ENCODE data around the gene HMX1.

The HMX1 gene

DNA sequence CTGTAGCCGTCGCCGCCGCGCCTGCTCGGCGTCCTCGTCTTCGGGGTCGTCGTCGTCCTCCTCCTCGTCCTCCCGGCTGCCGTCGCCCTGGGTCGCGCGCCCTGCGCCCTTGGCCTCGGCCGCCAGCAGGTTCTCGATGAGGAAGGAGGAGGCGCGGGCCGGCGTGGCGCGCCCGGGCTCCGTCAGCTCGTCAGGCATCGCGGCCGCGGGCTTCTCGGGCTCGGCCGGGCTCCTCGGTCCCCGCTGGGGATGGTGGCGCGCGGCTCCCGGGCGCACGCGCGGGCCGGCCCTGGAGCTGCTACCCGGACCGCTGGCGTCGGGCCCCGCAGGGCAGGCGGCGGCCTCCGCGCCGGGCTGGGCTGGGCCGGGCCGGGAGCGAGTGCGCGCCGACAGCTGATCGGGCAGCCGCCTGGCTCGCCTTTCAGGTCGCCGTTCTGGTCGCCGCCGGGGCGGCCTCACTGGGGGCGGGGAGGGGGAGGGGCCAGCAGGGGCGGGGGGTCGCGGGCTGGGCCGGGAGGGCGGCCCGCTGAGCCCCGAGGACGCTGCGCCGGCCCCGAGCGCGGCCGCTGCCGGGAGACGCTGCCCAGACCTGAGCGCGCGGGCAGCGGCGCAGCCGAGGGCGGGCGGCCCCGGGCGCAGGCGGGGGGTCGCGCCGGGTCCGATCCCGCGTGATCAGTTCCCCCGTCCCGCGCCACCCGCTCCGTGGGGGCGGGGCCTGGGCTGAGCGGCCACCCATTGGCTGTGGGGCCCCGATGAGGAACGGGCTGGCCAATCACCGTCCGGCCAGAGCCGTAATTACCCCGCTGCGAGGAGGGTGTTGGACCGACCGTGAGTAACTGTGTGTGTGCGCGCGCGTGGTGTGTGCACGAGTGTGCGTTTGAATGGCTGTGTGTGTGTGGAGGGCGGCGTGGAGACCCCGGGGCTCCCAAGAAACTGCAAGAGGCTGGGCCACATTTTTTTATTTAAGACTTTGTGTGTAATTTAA, at the start of gene HMX1:
Gene HMX1 (minus strand): TSS at position 423 of the 985 bp plus-strand sequence. CDS start 225 bp downstream, at position 198.
- no peak for DNase-seq

DNA sequence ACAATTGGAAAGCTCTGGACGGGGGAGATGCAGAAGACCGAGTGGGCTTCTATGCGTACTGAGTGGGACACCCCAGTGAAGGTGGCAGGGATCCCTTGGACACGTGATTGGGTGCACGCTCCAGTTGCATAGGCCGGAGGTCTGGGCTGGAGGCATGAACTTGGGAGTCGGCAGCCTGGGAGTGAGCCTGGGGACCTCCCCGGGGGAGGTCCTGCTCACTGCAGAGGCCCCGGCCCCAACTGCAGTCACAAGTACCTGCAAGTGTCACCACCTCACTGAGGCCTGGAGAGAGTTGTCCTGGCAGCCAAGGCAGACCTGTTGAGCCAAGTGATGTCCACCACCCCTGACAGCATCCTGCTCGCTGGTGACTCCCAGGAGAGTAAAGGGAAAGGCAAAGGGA, 49.3 kb upstream of the HMX1 start:
- no peak for DNase-seq

DNA sequence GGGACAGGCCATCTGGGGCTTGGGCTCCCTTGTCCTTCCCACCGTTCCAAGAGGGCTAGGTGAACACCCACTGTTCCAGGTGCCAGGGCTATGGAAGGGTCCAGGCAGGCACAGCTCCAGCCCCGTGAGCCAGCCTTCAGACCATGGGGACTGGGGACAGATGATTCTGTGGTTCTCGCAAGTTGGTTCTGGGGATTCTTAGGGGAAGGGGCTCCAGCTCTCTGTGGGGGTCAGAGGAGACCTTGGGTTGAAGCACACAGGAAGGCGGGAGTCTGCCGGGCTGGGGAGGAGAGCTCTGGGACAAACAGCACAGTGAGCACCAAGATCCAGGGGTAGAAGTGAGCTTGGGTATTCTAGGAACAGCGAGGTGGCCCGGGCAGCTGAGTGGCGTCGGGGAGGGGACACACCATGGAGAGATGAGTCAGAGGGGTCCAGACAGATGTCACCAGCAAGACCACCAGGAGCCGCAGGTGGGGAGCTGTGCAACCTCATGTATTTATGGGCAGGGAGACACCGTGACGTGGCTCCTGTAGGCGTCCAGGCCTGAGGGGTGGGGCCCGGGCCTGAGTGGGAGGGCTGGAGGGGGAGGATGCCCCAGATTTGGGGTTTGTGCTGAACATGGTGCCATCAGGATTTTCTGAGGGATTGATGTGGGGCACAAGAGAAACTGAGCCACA, 48.8 kb upstream of the HMX1 start:
- DNase-seq: no peak

DNA sequence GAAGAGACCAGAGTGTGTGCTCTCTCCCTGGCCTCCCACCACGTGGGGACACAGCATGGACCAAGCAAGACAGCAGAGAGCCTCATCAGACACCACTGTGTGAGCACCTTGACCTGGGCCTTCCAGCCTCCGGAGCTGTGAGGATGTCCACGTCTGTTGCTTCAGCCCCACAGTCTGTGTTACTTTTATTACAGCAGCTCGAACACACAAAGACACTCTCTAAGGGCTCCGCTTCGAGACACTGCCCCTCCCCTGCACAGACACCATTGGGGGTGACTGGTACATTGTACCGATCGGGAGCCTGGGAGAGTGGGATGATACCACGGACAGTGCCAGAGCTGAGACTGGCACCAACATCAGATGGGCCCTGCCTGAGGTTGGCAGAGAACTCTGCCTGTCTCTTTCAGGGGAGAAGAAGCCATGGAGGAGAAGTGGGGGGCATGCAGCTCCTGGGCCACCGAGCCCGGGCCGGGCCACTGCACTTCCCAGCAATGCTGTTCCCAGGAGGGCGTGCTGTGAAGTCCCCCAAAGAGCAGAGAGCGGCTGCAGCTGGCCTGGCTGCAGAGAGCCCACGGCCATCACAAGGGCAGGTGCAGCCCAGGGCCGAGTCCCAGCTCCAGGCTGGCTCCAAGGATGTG, 48.1 kb upstream of the HMX1 start:
- no peak for DNase-seq

DNA sequence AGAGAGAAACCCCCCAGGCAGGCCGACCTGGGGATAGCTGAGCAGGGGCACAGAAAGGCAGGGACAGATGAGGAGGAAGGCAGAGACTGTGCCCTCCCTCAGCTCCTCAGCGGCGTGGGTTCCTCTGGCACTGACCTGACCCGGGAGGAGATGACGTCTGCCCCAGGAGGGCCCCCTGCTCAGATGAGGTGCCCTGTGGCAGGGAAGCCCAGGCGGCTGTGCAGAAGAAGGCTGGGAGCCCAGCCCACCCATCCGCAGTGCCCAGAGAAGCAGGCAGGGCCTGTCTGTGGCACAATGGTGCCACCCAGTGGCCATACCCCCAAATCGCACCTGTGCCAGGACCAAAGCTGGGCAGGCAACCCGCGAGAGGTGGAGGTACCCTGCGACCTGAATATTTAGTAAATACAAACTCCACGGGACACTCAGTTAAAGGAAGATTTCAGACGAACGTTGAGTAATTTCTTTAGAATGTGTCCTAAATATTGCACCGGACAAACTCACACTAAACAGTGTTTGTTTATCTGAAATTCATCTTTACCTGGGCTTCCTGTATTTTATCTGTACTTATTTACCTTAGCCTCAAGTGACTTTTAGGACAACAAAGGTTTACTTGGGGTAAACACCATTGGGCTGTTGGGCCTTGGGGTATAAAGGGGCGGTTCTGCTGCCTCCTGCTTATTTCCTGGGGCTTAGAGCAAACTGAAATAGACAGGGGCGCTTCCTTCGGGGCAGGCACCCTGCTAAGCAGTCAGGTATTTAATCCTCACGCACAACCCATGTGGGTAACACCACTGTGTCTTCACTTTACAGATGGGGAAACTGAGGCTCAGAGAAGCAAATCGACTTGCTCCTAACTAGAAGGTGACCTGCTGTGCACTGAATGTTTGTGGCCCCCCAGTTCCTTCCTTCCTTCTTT, 46.5 kb upstream of the HMX1 start:
- DNase-seq: peak; percentile 81

DNA sequence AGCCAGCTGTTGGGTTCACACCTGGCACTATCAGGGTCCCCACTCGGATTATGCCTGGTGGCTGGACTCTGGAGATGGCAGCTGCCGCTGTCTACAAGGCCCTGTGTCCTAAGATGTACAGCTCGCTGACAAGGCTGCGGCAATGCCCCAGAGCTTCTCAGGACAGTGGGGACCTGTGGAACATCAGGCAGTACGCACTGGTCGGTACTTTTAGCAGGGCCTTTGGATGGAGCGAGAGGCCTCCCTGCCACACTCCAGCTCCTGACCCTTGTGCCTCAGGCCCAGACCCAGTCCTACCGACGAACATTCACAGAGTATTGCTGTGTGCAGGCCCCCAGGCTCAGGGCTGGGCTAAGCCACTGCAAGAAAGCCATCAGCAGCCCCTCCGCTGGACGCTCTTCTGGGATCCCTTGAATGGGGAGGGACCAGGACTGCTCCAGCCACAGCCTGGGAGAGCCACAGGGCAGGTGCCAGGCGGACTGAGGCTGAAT, 45.7 kb upstream of the HMX1 start:
- DNase-seq: no peak

DNA sequence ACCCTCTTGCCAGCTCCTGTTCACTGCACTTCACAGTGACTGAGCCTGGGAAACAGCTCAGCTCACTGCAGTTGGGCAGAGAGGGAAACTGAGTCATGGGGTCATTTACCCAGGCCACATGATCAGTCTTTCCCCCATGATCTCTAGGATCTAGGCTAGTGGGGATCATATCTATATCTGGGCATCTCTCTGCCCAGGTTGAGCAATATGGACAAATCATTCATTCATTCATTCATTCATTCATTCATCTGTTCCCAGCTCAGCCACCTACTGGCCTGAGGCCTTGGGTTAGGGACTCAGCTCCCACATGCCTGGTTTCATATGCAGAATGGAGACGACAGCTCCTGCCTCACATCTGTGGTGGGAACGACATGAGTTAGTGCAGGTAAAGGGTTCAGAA, 45.3 kb upstream of the HMX1 start:
- no peak for DNase-seq

DNA sequence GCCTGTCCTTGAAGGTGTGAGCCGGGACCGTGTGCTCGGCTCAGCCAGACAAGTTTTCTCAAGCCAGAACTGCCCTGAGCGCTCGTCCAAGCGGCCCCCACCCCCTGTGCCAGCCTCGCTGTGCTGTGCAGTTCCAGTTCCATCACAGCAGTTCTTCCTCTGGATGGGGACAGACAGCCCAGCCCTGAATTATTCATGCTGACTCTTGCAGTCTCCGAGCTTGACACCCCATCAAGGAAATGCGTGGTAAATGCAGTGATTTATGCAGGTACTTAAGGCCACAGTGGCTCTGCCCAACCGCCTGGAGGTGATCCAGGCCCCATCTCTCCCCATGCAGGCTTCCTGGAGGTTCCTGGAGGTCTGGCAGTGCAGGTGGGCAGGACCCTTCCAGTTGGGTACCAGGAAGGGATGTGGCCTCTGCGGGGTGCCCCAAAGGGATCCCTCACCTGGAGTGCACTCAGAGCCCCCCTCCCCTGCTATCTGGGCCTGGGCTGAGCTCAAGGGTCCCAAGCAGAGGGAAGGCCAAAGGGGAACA, 44.8 kb upstream of the HMX1 start:
- DNase-seq: no peak

DNA sequence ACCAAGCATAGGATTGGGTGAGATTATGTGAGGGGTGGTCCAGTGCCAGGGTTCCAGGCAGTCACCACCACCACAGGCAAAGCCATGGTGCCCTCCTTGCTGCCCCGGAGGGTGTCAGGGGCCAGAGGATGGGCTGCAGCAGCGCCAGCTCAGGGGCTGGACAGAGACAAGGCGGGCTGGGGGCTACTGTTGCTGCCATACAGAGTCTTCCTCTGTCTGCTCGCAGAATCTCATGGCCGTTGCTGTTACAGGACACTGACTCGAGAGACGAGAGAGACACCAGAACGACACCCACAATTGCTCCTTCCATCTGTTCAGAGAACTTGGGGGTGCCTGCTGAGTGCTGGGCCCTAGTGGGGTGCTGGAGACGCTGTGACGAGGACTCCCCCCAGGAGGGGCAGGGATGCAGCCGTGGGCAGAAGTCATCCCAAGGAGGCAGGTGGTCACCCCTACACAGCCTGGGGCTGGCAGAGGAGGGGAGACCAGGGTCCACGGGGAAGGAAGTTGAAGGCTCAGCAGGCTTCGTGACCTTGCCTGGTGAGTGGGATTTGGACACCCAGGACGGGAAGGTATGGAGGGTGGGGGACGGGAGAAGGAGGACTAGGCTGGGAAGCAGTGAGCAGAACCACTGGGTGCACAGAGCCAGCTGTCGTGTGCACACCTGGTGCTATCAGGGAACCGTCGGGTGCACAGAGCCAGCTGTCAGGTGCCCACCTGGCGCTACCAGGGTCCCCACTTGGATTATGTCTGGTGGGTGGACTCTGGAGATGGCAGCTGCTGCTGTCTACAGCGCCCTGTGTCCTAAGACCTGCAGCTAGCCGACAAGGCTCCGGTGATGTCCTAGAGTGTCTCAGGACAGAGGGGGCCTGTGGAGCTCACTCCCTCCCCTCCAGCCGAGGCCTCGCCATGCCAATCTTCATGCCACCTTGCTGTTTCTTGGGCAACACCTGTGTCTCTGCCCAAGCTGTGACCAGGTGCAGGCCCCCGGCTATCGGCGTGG, 43.9 kb upstream of the HMX1 start:
- DNase-seq: no peak

DNA sequence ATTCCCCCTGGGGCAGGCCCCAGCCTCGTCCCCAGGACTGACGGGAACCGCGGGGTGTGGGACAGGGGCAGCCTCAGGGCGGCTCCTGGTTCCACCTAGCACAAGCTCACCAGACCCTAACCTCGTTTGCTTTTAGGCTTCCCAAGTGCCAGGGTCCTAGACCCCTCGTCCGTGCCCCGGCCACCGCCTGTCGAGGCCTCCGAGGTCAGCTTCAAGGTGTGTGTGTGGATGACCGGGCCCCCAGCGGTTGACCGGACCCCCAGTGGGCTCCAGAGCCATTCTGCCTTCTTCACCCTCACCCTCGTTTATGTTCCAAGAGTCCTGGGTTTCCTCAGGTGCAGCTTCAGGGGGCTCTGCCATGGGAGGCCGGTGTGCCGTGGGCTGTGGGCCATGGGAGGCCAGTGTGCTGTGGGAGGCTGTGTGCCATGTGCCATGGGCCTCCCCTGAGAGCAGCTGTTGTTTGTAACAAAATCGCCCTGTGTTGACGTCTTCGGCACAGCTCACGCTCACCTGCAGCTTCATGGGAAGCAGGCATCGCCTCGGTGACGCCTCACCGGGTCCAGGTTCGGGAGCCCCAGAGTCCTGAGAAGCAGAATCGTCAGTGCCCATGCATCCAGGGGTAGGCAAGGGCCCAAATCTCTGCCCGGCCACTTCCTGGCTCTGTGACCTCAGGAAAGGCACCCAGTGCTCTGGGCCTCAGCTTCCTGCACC, 43.0 kb upstream of the HMX1 start:
- DNase-seq: no peak

DNA sequence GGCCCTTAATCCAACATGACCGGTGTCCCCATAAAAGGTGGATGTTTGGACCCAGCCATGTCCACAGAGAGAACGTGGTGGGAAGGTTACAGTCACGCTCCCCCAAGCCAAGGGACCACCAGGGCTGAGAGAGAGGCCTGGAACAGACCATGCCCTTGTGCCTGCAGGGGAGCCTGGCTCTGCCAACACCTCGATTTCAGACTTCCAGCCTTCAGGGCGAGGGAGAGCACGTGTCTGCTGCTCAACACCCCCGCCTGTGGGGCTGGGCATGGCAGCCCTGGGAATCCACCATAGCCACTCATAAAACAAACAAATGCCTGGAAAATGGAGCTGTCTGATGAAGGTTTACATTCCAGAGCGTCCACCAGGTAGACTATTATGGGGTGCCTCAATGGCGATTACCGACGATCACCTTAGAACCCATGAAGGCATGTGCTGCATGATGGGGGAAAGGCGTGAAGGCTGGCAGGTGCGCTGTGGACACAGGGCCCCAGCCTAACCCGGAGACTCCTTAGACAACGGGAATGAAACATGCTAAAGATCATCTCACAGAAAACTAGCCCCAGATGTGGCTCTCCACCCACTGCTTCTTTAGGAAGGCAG, 42.3 kb upstream of the HMX1 start:
- DNase-seq: no peak

DNA sequence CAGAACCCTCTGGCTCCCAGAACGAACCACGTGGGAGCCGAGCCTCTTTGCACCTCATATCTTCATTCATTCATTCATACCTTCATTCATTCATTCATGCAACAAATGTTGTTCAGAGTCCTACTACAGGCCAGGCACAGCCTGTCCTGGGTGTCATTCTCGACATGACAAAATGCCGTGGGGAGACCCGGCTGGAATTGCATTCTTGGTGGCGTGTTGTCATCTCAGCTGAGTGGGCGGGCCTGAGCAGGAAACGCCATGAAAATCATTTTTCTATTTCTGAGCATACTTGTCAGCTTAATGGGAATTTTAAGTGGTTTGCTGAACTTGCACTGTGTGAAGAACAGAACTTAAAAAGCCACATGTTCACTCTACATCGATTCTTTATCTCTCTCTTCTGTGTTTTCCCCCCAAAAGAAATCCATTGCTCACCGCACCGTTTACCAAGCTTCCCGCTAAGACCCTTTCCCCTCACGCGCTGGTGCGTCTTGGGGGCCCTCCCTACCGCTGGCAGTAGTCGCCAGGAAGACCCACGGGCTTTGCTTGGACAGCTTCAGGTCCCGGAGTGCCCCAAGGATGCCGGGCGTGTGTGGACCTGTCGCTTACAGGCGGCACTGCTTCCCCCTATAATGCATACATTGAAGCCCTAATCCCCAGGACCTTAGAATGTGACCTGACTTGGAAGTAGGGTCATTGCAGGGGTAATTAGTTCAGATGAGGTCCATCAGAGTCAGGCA, 41.6 kb upstream of the HMX1 start:
- DNase-seq: no peak

DNA sequence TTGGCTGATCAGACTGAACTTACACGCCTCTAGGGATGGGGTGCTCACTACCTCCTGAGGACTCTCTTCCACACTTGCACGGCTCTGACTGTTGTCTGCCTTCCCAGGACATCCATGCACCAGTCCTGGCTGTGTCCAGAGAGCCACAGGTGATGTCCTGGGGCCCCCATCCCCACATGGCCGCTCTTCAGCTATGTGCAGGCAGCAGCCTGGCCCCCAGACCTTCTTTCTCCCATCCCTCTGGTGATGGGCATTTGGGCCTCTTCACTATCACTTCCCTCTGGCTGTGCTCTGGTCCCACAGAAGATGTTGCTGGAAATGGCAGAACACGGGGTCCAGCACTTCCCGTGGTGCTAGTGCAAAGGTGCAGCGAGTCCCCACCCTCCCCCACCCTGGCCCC, 40.9 kb upstream of the HMX1 start:
- no peak for DNase-seq

DNA sequence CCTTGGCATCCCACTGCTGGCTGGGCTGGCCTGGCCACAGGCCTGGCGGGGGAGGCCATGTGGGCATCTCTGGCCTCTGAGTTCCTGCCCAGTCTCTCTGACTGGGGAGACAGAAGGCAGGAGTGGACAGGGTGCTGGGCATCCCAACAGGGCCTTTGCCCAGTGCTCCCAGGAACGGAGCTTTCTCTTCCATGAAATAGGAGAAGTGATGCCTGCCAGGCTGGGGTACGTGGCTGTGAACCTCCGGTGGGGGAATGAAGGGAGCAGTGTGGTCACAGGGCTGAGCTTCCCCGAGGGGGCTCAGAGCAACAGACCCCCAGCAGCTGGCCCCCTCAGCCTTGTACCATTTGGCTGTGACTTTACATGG, 40.4 kb upstream of the HMX1 start:
- DNase-seq: no peak

DNA sequence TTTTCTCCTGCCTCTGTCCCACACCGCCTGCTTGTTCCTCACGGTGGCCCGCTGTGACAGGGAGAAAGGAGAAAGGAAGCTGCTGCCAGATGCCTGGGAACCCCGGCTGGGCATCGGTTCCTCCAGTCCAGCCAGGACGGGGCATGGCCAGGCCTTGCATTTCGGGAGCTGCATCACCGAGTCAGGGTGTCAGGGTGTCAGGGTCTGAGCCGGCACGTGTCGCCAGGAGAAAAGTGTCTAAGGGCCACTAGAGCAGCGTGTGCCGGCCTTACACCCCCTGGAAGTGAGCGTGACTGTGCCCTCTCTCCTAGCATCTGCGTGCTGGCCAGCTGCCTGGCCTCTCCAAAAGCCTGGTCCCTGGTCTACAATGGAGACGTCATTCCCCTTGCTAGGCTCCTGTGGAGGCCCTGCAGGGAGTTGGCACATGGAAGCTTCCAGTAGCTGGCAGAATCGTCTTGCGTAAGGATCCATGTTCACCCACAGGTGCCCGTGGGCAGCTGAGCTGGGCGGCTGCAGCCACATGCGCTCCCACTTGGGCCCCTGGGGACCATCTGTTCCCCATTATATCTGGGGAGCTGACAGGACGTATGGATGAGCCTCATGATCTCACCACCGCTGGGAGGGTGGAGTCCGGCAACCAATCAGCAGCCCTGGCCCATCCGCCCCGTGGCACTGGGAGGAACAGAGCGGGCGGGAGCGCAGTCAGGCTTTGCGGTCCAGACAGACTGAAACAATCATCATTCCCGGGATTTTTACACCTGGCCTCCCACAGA, 39.9 kb upstream of the HMX1 start:
- no peak for DNase-seq

DNA sequence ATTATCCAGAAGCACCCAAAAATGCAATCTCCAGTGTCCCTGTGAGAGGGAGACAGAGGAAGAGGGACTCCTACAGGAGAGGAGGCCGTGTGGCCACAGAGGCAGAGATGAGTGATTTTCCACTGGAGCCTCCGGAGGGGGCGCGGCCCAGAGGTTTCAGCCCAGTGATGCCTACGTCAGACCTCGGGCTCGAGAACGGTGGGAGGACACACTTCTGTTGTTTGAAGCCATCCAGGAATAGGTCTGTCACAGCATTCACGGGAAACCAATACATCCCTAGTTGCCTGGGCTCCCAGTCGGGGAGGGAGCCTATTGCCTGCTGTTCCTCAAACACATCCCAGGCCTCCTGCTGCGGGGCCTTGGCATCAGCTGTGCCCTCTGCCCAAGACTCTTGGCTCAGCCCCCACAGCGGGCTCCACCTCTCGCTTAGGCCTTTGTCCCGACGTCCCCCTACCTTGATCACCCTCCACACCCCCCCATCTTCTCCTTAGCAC, 39.2 kb upstream of the HMX1 start:
- DNase-seq: no peak

DNA sequence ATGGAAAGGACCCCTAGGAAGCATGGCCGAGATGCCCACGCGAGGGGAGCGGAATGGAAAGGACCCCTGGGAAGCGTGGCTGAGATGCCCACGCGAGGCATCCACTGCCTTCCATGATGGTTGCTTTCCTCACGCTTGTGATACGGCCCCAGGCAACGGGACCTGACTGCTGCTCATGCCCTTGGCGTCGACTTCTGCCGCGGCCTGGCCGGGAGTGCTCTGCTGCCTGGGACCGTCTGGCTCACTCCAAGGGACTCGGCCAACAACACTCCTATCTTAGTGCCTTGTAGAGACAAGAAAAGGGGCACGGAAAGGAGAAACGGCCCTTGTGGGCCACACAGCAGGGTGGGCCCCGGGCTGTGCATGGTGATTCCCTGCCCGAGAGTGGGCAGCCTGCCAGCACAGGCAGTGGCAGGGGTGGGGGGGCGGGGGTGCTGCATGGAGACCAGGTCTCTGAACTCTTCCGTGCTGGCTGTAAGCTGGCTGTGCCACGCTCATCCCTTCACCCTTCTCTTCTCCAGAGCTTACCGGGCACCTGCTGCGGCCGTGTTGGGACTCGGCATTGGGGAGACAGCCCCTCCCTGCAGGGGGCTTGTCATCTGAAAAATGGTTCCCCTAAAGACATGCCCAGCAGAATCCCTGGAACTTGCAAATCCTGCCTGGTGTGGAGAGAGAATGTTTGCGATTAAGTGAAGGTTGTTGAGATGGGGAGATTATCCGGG, 38.6 kb upstream of the HMX1 start:
- no peak for DNase-seq

Data from activated CD4-positive, alpha-beta T cell treated with anti-CD3 and anti-CD28 coated beads for 48 hours (primary cell).